RWPE2 (cell line): Measurements from ENCODE around the gene KRTAP4-7.
"Not testable (repeated sequence)": the region's sequence is repeated elsewhere in the genome, so short reads cannot be mapped to it uniquely, and the experiment has no call there.

Experiments
- ATAC-seq: fragments of 200-7000 bp; cut with Tn5 transposase; 3 replicates; pipeline ENCODE4 v1.9.1; 2021; ENCODE audit warnings: low read depth
- DNase-seq: peaks from one replicate; pipeline ENCODE4 v3.0.0-alpha.2; 2020; ENCODE audit warnings: low spot score
- H3K27ac ChIP-seq: fragments of 450-650 bp; 2 replicates; pipeline ENCODE4 v1.5.1; 2017; ENCODE audit warnings: mild to moderate bottlenecking; ENCODE audit not compliant: poor library complexity, severe bottlenecking
- H3K27me3 ChIP-seq: fragments of 250-450 bp; sonication (Bioruptor Pico); 2 replicates; pipeline ENCODE4 v1.5.1; 2021; ENCODE audit warnings: mild to moderate bottlenecking, moderate library complexity; ENCODE audit not compliant: insufficient read depth, poor library complexity, severe bottlenecking
- H3K36me3 ChIP-seq: fragments of 250-450 bp; sonication (Bioruptor Pico); 2 replicates; pipeline ENCODE4 v1.5.1; 2020; ENCODE audit warnings: low read depth, mild to moderate bottlenecking, moderate library complexity
- H3K4me1 ChIP-seq: fragments of 250-450 bp; sonication (Bioruptor Pico); 2 replicates; pipeline ENCODE4 v1.5.1; 2021; ENCODE audit warnings: mild to moderate bottlenecking, moderate library complexity; ENCODE audit not compliant: insufficient read depth, poor library complexity, severe bottlenecking
- H3K4me3 ChIP-seq: fragments of 250-450 bp; sonication (Bioruptor Pico); 2 replicates; pipeline ENCODE4 v1.5.1; 2021; ENCODE audit warnings: mild to moderate bottlenecking, moderate library complexity; ENCODE audit not compliant: severe bottlenecking
- H3K9me3 ChIP-seq: fragments of 250-450 bp; sonication (Bioruptor Pico); 2 replicates; pipeline ENCODE4 v1.5.1; 2021; ENCODE audit warnings: mild to moderate bottlenecking, moderate library complexity; ENCODE audit not compliant: severe bottlenecking
- TF ChIP-seq, protein P1 (sequence below): fragments of 450-650 bp; IDR thresholded peaks from one replicate; pipeline ENCODE4 v1.5.1; 2017; ENCODE audit warnings: mild to moderate bottlenecking, moderate library complexity; ENCODE audit not compliant: poor library complexity, severe bottlenecking

KRTAP4-7 gene

DNA sequence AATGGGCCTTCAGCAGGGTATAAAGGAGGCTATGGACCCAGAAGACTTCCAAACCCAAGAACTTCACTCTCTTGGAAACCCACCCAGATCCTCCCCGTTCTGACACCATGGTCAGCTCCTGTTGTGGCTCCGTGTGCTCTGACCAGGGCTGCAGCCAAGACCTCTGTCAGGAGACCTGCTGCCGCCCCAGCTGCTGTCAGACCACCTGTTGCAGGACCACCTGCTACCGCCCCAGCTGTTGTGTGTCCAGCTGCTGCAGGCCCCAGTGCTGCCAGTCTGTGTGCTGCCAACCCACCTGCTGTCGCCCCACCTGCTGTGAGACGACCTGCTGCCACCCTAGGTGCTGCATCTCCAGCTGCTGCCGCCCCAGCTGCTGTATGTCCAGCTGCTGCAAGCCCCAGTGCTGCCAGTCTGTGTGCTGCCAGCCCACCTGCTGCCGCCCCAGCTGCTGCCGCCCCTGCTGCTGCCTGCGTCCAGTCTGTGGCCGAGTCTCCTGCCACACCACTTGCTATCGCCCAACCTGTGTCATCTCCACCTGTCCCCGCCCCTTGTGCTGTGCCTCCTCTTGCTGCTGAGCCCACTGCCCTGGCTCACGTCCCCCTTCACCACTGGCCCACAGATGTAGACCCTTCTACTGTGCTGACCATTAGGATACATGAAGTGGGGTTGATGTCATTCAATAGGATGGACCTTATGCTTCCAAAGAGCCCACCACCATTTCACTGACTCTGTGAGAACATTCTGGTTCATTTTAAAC is at the start of gene KRTAP4-7:
KRTAP4-7 (plus strand) TSS at position 51 of the 757 bp plus-strand sequence; CDS start at position 108, 57 bp downstream.
- not testable (repeated sequence) for H3K36me3 ChIP-seq, H3K27me3 ChIP-seq, H3K4me3 ChIP-seq, ATAC-seq, DNase-seq, H3K4me1 ChIP-seq, H3K9me3 ChIP-seq
- H3K27ac ChIP-seq: peak within 1 kb of the TSS; percentile 71

DNA sequence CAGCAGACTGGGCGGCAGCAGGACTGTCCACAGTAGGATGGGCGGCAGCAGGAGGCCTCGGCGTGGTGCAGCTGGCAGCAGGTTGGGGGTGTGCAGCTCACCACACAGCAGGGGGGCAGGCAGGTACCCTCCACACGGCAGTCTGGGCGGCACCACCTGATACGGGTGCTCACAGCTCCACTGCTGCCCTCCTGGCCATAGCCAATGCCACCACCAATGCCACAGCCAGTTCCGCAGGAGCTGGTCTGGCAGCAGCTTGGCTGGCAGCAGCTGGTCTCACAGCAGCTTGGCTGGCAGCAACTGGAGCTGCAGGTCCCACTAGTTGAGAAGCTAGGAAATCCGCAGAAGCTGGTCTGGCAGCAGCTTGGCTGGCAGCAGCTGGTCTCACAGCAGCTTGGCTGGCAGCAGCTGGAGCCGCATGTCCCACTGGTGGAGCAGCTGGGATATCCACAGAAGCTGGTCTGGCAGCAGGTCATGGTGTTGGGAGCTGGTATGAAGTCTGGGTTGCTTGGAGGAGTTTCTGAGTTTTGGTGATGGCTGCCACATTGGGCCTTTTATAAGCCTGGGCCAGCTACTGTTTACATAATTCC is 49.5 kb upstream of the KRTAP4-7 start, which contains the start of gene KRTAP1-3:
KRTAP1-3 (minus strand) TSS at position 529 of the 590 bp plus-strand sequence; CDS start at position 476, 53 bp downstream.
- H3K9me3 ChIP-seq, H3K27ac ChIP-seq, H3K4me3 ChIP-seq, DNase-seq, ATAC-seq, H3K27me3 ChIP-seq, H3K36me3 ChIP-seq, H3K4me1 ChIP-seq: not testable (repeated sequence)

DNA sequence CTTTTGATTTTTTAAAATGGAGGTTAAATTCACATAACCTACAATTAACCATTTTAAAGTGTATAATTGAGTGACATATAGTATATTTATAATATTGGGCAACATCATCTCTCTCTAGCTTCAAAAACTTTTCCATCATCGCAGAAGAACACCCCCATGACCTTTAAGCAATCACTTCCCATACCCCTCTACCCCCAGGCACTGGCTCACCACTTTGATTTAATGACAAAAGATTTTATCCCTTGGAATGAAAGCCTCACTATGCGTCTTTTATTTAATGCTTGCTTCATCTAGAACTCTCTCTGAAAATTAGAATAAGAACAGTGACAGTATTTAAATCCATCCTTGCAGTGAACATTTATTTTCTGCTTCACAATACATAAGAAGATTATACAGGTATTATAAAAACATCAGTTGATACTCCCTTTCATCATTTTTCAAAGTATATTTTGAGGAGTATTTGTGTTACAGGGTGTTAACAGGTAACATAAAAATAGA is 46.0 kb upstream of the KRTAP4-7 start:
- DNase-seq (no peak), ATAC-seq (no peak)
- TF ChIP-seq, protein P1, sequence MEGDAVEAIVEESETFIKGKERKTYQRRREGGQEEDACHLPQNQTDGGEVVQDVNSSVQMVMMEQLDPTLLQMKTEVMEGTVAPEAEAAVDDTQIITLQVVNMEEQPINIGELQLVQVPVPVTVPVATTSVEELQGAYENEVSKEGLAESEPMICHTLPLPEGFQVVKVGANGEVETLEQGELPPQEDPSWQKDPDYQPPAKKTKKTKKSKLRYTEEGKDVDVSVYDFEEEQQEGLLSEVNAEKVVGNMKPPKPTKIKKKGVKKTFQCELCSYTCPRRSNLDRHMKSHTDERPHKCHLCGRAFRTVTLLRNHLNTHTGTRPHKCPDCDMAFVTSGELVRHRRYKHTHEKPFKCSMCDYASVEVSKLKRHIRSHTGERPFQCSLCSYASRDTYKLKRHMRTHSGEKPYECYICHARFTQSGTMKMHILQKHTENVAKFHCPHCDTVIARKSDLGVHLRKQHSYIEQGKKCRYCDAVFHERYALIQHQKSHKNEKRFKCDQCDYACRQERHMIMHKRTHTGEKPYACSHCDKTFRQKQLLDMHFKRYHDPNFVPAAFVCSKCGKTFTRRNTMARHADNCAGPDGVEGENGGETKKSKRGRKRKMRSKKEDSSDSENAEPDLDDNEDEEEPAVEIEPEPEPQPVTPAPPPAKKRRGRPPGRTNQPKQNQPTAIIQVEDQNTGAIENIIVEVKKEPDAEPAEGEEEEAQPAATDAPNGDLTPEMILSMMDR: no peak
- Histone ChIP-seq H3K4me1 (no peaks in the 10 kb centered on the region), H3K4me3 (no peak overlapping the region), H3K36me3 (no peaks in the 10 kb centered on the region), H3K27ac (no peak overlapping the region), H3K9me3 (no peaks in the 10 kb centered on the region), H3K27me3 (no peaks in the 10 kb centered on the region)

DNA sequence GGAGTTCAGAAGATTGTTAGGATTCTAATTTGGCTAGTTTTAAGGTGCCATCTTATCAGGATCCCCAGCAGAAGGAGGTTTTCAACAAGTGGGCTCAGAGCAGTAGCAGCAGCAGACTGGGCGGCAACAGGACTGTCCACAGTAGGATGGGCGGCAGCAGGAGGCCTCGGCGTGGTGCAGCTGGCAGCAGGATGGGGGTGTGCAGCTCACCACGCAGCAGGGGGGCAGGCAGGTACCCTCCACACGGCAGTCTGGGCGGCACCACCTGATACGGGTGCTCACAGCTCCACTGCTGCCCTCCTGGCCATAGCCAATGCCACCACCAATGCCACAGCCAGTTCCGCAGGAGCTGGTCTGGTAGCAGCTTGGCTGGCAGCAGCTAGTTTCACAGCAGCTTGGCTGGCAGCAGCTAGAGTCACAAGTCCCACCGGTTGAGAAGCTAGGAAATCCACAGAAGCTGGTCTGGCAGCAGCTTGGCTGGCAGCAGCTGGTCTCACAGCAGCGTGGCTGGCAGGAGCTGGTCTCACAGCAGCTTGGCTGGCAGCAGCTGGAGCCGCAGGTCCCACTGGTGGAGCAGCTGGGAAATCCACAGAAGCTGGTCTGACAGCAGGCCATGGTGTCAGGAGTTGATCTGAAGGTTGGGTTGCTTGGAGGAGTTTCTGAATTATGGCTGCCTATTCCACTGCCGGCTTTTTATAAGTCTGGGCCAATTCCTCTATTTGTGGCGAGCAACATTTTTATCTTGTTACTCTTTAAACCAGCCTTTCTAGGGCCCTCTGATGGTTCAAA is 43.0 kb upstream of the KRTAP4-7 start, which contains the start of gene KRTAP1-1:
KRTAP1-1 (minus strand) TSS at position 668 of the 789 bp plus-strand sequence; CDS start at position 615, 53 bp downstream.
- not testable (repeated sequence) for ATAC-seq, H3K36me3 ChIP-seq, DNase-seq, H3K4me1 ChIP-seq, H3K4me3 ChIP-seq, H3K9me3 ChIP-seq, H3K27me3 ChIP-seq, H3K27ac ChIP-seq

DNA sequence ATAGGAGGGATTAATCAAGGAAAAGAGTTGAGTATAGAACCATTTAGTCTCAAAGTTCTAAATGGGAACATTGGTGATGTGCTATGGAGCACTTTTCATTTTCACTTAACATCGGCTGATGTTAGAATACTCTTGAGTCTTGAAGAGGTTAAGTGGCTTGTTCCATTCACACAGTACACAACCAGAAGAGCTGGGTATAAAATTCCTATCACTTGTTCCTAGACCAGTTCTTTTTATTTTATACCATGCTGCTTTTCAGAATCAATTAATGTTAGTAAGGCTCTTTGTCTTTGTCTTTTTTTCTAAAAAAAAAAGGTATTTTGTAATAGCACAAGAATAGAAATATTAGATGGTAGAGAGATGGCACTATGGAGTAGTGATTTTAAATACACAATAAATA is 41.0 kb upstream of the KRTAP4-7 start:
- ATAC-seq (no peak), DNase-seq (no peak)
- Histone ChIP-seq H3K9me3 (no peaks in the 10 kb centered on the region), H3K4me3 (no peak overlapping the region), H3K36me3 (no peaks in the 10 kb centered on the region), H3K27ac (no peak overlapping the region), H3K4me1 (peaks cover 3% of the 10 kb centered on the region), H3K27me3 (no peaks in the 10 kb centered on the region)
- TF ChIP-seq, protein P1: no peak

DNA sequence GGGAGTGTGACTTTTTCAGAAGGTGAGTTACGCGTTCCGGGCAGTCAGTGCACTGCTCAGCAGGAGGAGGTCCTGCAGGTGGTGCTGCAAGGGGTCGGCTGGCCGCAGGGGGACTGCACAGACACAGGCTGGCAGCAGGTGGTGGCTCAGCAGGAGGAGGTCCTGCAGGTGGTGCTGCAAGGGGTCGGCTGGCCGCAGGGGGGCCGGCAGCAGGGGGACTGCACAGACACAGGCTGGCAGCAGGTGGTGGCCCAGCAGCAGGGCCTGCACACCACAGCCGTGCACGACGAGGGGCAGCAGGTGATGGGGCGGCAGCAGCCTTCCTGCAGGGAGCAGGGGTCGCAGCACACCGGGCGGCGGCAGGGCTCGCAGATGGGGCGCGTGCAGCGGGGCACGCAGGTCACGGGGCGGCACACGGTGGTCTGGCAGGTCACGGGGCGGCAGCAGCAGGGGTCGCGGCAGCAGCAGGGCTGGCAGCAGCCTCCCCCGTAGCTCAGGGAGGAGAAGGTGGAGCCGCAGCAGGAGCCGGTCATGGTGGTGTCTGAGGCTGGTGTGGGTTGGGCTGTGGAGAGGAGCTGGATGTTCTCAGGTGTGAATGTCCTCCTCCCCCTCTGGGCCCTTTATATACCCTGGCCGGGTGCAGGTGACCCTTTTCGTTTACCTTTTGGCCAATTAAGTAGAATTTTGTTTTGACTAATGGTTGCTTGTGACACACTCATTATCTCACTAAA is 37.0 kb upstream of the KRTAP4-7 start, which contains the start of gene KRTAP2-1:
KRTAP2-1 (minus strand) TSS at position 582 of the 731 bp plus-strand sequence; CDS start at position 533, 49 bp downstream.
- not testable (repeated sequence) for ATAC-seq, H3K36me3 ChIP-seq, DNase-seq, H3K27me3 ChIP-seq, H3K4me3 ChIP-seq, H3K9me3 ChIP-seq
- H3K27ac ChIP-seq: peak within 1 kb of the TSS; percentile 55
- H3K4me1 ChIP-seq: peaks cover 15% of the 10 kb centered on the region
